AG04449 (cell line): Measurements from ENCODE around the gene FGA.

ENCODE experiments used
- CTCF ChIA-PET: fragments of 350-600 bp; formaldehyde crosslinking; extraction: SDS; loops from one replicate; lab custom pipeline; 2021; ENCODE audit warnings: antibody characterized with exemption; lab: Yijun Ruan, JAX
- POLR2A ChIA-PET: fragments of 400-600, 350-600 bp; formaldehyde crosslinking; extraction: SDS; loops from one replicate; lab custom pipeline; 2020; ENCODE audit warnings: antibody characterized with exemption, inconsistent platforms; lab: Yijun Ruan, JAX
- DNase-seq: peaks from one replicate; pipeline ENCODE4 v3.0.0-alpha.2; 2010; ENCODE audit warnings: low read depth, low spot score
- H3K4me3 ChIP-seq: 2 replicates; pipeline ENCODE4 v1.5.1; 2011; ENCODE audit warnings: low read depth, mild to moderate bottlenecking, control low read depth, low read length
- CTCF ChIP-seq: IDR thresholded peaks from one replicate; pipeline ENCODE4 v1.5.1; 2011; ENCODE audit warnings: mild to moderate bottlenecking, moderate library complexity, low read length, control low read depth, inconsistent platforms; ENCODE audit not compliant: insufficient read depth; ENCODE audit errors: missing control alignments

The FGA gene

DNA sequence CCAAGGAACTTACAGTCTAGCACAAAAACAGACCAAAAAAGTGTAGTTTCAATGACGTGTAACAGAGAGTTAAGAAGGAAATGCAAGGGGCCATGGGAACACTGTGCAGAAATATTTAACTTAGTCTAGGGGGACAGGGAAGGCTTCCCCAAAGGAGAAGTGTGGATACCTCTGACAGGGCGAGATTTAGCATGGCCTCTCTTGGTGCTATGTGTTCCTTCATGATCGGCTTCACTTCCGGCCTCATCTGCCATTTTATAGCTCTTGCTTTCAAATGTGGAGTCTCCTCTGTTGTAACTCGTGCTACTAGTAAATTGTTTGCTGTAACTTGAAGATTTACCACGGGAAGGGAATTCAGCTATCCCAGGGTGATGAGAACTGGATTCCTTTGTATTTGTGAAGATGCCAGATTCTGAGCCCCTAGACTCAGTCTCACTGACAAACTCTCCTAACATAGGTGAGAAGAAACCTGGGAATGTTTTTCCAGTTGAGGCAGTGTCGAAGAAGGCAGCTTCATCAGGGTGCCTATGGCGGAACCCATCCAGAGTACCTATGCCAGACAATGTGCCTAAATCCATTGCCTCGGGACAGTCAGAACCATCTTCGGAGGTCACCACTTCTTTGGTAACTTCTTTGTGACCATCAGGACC is 5.0 kb downstream of the FGA start:
- no peak overlapping the region for H3K4me3 ChIP-seq
- TF ChIP-seq CTCF = no peak
- ChIA-PET POLR2A (no interaction called here), CTCF (interaction anchor here (1.1 to 1.5 kb wide), 2 partner anchors 34 to 52 kb away, joined by 4 read pairs; no protein-coding TSS in a partner anchor)
- DNase-seq = no peak

GRCh38 chr4:154584259-154584658 is 6.3 kb downstream of the FGA start:
- POLR2A ChIA-PET = no interaction called here
- CTCF ChIA-PET = interaction anchor here (0.9 kb wide), 1 partner anchor 29 kb away, joined by 3 read pairs; no protein-coding TSS in a partner anchor
- DNase-seq = no peak
- no peak for TF ChIP-seq CTCF
- no peak overlapping the region for H3K4me3 ChIP-seq

DNA sequence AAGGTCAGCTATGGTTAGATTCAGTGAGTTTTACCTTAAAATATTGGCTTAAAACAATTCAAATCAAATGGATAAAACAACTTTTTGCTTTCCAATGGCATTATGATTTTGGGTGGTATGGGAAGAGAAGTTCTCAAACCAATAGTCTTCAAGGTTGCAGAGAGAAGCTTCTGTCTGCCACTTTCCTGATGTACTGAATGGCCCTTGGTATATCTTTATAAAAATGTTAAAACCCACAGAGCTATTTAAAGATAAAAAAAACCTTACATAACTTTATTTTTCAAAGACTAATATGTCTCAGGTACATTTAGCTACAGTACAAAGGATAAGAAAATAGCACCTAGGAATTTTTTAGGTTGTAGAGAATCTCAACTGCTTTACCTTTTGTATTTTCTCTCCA is 6.9 kb downstream of the FGA start:
- DNase-seq = no peak
- H3K4me3 ChIP-seq = no peak overlapping the region
- POLR2A ChIA-PET = no interaction called here
- CTCF ChIA-PET = no interaction called here
- no peak for TF ChIP-seq CTCF

- POLR2A ChIA-PET = no interaction called here
- no peak for DNase-seq
- H3K4me3 ChIP-seq = no peak overlapping the region
- CTCF ChIA-PET = no interaction called here
- no peak for TF ChIP-seq CTCF
Observed at GRCh38 chr4:154583230-154583629, 7.3 kb downstream of the FGA start.

DNA sequence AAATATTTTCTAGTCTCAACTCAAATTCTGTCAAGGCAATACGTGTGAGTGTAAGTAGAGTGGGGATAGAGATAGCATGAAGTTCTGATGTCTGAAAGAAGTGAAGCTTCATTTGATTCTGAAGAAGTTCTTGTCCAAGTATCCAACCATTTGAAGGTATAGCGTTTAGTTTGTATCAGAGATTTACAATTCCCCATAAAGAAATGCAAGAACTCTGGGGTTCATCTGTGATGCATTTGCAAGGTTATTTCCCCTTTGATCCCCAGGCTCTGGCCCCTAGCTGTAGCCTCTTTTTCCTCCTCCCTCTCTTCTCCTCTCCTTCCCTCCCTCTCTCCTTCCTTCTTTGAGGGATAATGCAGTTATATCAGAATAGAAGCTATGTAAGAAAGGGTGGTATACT is 7.8 kb downstream of the FGA start:
- ChIA-PET CTCF (no interaction called here), POLR2A (no interaction called here)
- TF ChIP-seq CTCF = no peak
- H3K4me3 ChIP-seq = no peak overlapping the region
- DNase-seq = no peak

- CTCF ChIA-PET = no interaction called here
- POLR2A ChIA-PET = no interaction called here
- no peak overlapping the region for H3K4me3 ChIP-seq
- no peak for DNase-seq
- no peak for TF ChIP-seq CTCF
Observed at GRCh38 chr4:154579927-154580326, 10.6 kb downstream of the FGA start.
